Spleen (tissue), 11 donors: ENCODE results near the gene MRPS33. TPM values are rescaled to one million over a fixed set of nuclear protein-coding genes. Genes with fewer than 3 reads are reported as not detected.

ENCODE experiments used
- DNase-seq: peaks from one replicate; pipeline ENCODE4 v3.0.0-alpha.2; 2020
- H3K27ac ChIP-seq, 8 donors: fragments of 200-600 bp; sonication (generic) in 7 of 8; 1 replicate in 4 of 8; 2 replicates in 4 of 8; pipeline versions ENCODE4 v1.5.0 to v1.8.0; 2016 to 2021; ENCODE audit warnings: inconsistent platforms in 4 of 8, mild to moderate bottlenecking in 4 of 8, moderate library complexity in 1 of 8
- H3K27me3 ChIP-seq, 7 donors: fragments of 200-600 bp; sonication (generic) in 6 of 7; replicated peaks in 1 of 7; 1 replicate in 4 of 7; 2 replicates in 3 of 7; pipeline versions ENCODE4 v1.5.0 to v1.8.0; 2016 to 2021; ENCODE audit warnings: inconsistent platforms in 3 of 7, mild to moderate bottlenecking in 1 of 7
- H3K36me3 ChIP-seq, 6 donors: fragments of 200-600 bp; sonication (generic) in 5 of 6; 1 replicate in 4 of 6; 2 replicates in 2 of 6; pipeline versions ENCODE4 v1.5.0 to v1.8.0; 2016 to 2021; ENCODE audit warnings: inconsistent platforms in 2 of 6
- H3K4me1 ChIP-seq, 6 donors: fragments of 200-600 bp; sonication (generic) in 5 of 6; 1 replicate in 3 of 6; 2 replicates in 3 of 6; pipeline versions ENCODE4 v1.5.0 to v1.8.0; 2016 to 2021; ENCODE audit warnings: inconsistent platforms in 3 of 6
- H3K4me3 ChIP-seq, 8 donors: fragments of 200-600 bp; sonication (generic) in 7 of 8; 1 replicate in 4 of 8; 2 replicates in 4 of 8; pipeline versions ENCODE4 v1.5.0 to v1.8.0; 2016 to 2021; ENCODE audit warnings: inconsistent platforms in 4 of 8, mild to moderate bottlenecking in 4 of 8, moderate library complexity in 2 of 8
- H3K9me3 ChIP-seq, 8 donors: fragments of 200-600 bp; sonication (generic) in 7 of 8; 1 replicate in 4 of 8; 2 replicates in 4 of 8; pipeline versions ENCODE4 v1.5.0 to v1.8.0; 2016 to 2021; ENCODE audit warnings: inconsistent platforms in 4 of 8
- CTCF ChIP-seq, 11 experiments: fragments of 200-600 bp in 7 of 11; fragments of 450-650 bp in 4 of 11; sonication (generic) in 4 of 11; IDR thresholded peaks in 8 of 11; conservative IDR thresholded peaks in 3 of 11; 1 replicate in 7 of 11; 2 replicates in 4 of 11; pipeline versions ENCODE4 v1.4.0 to v1.8.0; 2016 to 2021; ENCODE audit warnings: antibody characterized with exemption in 11 of 11, inconsistent platforms in 4 of 11, mild to moderate bottlenecking in 1 of 11
- POLR2A ChIP-seq, 3 donors: fragments of 450-650 bp; IDR thresholded peaks; one replicate each; pipeline ENCODE4 v1.5.1; 2017; ENCODE audit warnings: antibody characterized with exemption in 3 of 3, mild to moderate bottlenecking in 1 of 3
- POLR2AphosphoS5 ChIP-seq, 3 donors: sonication (generic); formaldehyde crosslinking; IDR thresholded peaks; one replicate each; pipeline ENCODE4 v1.5.1; 2017; ENCODE audit warnings: antibody characterized with exemption in 3 of 3
- WGBS, 5 donors: extraction: QIAGEN DNeasy Blood & Tissue Kit in 3 of 5; methylation state at CpG; one replicate each; pipeline versions ENCODE4 v1.1.5 to v1.1.7; 2013 to 2018; 5-methylcytosine and 5-hydroxymethylcytosine counted together
- intact Hi-C: fragments of 100-400 bp; cut with DNase I; formaldehyde crosslinking; loops from one replicate; pipeline ENCODE4 v1.15.0; 2023; ENCODE audit warnings: low total_unique reads
- polyA plus RNA-seq, 3 donors: library from polyadenylated mRNA; stranded (reverse); fragments of 200-250 nt; gene quantifications; one replicate each; pipeline ENCODE4 v1.2.1, GENCODE V29; 2013
- total RNA-seq, 7 donors: library from RNA; depleted of rRNA in 3 of 7; stranded (reverse); fragments of >200 nt in 3 of 7; fragmentation: NEBNext Ultra II Directional in 4 of 7; extraction: Animal tissue kit (Norgen Biotek cat#: 25700) in 4 of 7; gene quantifications; one replicate each; pipeline versions ENCODE4 v1.1.0 to v1.2.1, GENCODE V29; 2016 to 2021
- donor health status: healthy with polysubstance abuse.
- donor health status: DM: no; HTN: no; CAD: no; lungs with moderate emphysema.
- donor health status: DM: no; HTN: no; CAD: no.
- donor health status: Bipolar disorder and iron deficiency.
- donor health status: healthy.
- donor health status: DM: no; HTN: no; CAD: no.
- donor health status: DM: yes; HTN: yes; CAD: no.

The MRPS33 gene
- total and polyA plus RNA-seq, 10 donors, result 5.9 to 71.4 (median 27.7) TPM

- intact Hi-C loops, result no loop called here
- Histone ChIP-seq H3K36me3 (no peaks in the 10 kb centered on the region), H3K27ac (peak overlapping the region in 1 of 8 donors; percentile 43), H3K4me1 (peaks cover 0 to 7% (median 0%) of the 10 kb centered on the region in 6 donors), H3K4me3 (no peak overlapping the region), H3K9me3 (peaks cover 0 to 13% (median 2%) of the 10 kb centered on the region in 8 donors), H3K27me3 (peaks cover 0 to 6% (median 0%) of the 10 kb centered on the region in 7 donors)
- no peak for DNase-seq
- TF ChIP-seq CTCF (IDR thresholded peaks at IDR 0.05 in 8 of 11, conservative IDR thresholded peaks at IDR 0.05 in 3 of 11), result no peak
- TF ChIP-seq POLR2AphosphoS5 (IDR thresholded peaks at IDR 0.05), result no peak
- TF ChIP-seq POLR2A (IDR thresholded peaks at IDR 0.05), result no peak
- 11 to 33% (median 15%) methylated on average over 9 of the region's 9 CpGs for WGBS, 5 donors
Observed at GRCh38 chr7:141053626-141054025, 38.9 kb upstream of the MRPS33 start.

- no peak for TF ChIP-seq CTCF (IDR thresholded peaks at IDR 0.05 in 8 of 11, conservative IDR thresholded peaks at IDR 0.05 in 3 of 11)
- TF ChIP-seq POLR2A (IDR thresholded peaks at IDR 0.05), result no peak
- TF ChIP-seq POLR2AphosphoS5 (IDR thresholded peaks at IDR 0.05), result no peak
- Histone ChIP-seq H3K36me3 (no peaks in the 10 kb centered on the region), H3K9me3 (no peaks in the 10 kb centered on the region), H3K27ac (no peak overlapping the region), H3K4me3 (no peak overlapping the region), H3K27me3 (peaks cover 0 to 7% (median 0%) of the 10 kb centered on the region in 7 donors), H3K4me1 (no peaks in the 10 kb centered on the region)
- 82 to 95% (median 90%) methylated on average over 7 of the region's 7 CpGs for WGBS, 5 donors
- intact Hi-C loops, result no loop called here
- no peak for DNase-seq
Observed at GRCh38 chr7:141045842-141046620, 31.3 kb upstream of the MRPS33 start.

DNA sequence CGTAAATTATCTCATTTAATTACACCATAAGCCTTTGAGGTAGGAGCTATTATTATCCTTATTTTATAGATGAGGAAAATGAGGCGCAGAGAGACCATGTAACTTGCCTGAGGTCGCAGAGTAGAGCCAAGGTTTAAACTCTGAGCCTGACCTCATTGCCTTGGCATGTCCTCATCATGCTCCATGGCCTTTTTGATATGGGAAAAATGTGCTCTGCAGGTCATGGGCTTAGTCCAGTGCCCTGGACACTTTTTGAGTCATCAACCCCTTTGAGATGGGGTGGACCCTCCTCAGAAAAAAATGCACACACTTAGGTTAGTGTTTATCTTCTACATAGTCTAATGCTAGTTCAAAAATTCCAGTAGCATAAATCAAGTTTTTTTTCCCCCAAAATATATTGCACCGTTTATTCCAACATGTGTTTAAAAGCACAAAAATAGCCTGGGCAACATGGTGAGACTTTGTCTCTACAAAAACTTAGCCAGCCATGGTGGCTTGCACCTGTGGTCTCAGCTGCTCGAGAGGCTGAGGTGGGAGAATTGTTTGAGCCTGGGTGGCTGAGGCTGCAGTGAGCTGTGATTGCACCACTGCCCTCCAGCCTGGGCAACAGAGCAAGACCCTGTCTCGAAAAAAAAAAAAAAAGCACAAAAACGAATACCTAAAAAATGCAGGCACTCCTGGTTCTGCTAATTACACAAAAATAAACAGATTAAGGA, 30.5 kb upstream of the MRPS33 start:
- Histone ChIP-seq H3K9me3 (no peaks in the 10 kb centered on the region), H3K27me3 (peaks cover 0 to 7% (median 0%) of the 10 kb centered on the region in 7 donors), H3K4me1 (no peaks in the 10 kb centered on the region), H3K4me3 (no peak overlapping the region), H3K36me3 (no peaks in the 10 kb centered on the region), H3K27ac (no peak overlapping the region)
- no peak for DNase-seq
- 46 to 62% (median 50%) methylated on average over 7 of the region's 7 CpGs for WGBS, 5 donors
- intact Hi-C loops, result no loop called here
- TF ChIP-seq CTCF (IDR thresholded peaks at IDR 0.05 in 8 of 11, conservative IDR thresholded peaks at IDR 0.05 in 3 of 11), result no peak
- TF ChIP-seq POLR2A (IDR thresholded peaks at IDR 0.05), result no peak
- TF ChIP-seq POLR2AphosphoS5 (IDR thresholded peaks at IDR 0.05), result no peak

DNA sequence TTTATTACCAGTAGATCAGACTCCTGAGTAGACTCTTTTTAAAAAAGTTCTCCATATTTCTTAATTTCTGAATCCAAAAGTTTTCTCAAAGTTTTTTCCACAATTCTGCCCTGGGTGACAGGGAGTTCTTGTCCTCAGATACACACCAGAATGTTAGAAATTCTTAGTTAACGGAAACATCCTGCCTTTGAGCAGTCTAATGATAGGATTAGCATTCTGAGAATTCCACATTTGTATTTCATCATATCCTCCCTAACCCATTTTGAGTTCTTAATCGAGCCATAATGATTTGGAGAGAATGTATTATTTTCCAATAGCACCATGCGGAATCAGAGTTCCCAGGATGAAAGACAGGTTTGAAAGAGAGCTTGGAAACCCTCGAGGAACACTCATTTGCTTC, 28.9 kb upstream of the MRPS33 start:
- H3K27ac ChIP-seq, result no peak overlapping the region
- no peaks in the 10 kb centered on the region for H3K9me3 ChIP-seq
- H3K4me1 ChIP-seq, result no peaks in the 10 kb centered on the region
- no peak overlapping the region for H3K4me3 ChIP-seq
- H3K36me3 ChIP-seq, result no peaks in the 10 kb centered on the region
- WGBS, 5 donors, result 72 to 82% (median 76%) methylated on average over 4 of the region's 4 CpGs
- no peak for DNase-seq
- intact Hi-C loops, result no loop called here
- no peak for TF ChIP-seq CTCF (IDR thresholded peaks at IDR 0.05 in 8 of 11, conservative IDR thresholded peaks at IDR 0.05 in 3 of 11)
- TF ChIP-seq POLR2AphosphoS5 (IDR thresholded peaks at IDR 0.05), result no peak
- no peak for TF ChIP-seq POLR2A (IDR thresholded peaks at IDR 0.05)
- peaks cover 0 to 6% (median 0%) of the 10 kb centered on the region in 7 donors for H3K27me3 ChIP-seq
